ENCODE results near the gene CYFIP1.

- TF ChIP-seq ATF1 (CRISPR knock-in tag; IDR thresholded peaks at IDR 0.05) (no peak), SP1 (CRISPR knock-in tag; conservative IDR thresholded peaks at IDR 0.05) (no peak), CTCF (IDR thresholded peaks at IDR 0.05) (no peak), USF2 (CRISPR knock-in tag; IDR thresholded peaks at IDR 0.05) (no peak), E2F1 (CRISPR knock-in tag; IDR thresholded peaks at IDR 0.05) (no peak), ATF2 (CRISPR knock-in tag; IDR thresholded peaks at IDR 0.05; ENCODE audit: borderline replicate concordance, low read depth) (no peak), ETV6 (CRISPR knock-in tag; IDR thresholded peaks at IDR 0.05) (no peak), TEAD4 (CRISPR knock-in tag; IDR thresholded peaks at IDR 0.05) (no peak), CDX4 (CRISPR knock-in tag; IDR thresholded peaks at IDR 0.05; ENCODE audit: borderline replicate concordance) (no peak), CREB1 (CRISPR knock-in tag; IDR thresholded peaks at IDR 0.05) (no peak), E2F4 (CRISPR knock-in tag; IDR thresholded peaks at IDR 0.05; ENCODE audit: borderline replicate concordance, low read depth) (no peak)
Measured at GRCh38 chr15:22902578-22902977, 77.6 kb downstream of the CYFIP1 start.

Data from WTC11 (cell line).